Measurements from ENCODE around the gene CDC42BPA. TPM values are rescaled to one million over a fixed set of nuclear protein-coding genes. Genes with fewer than 3 reads are reported as not detected.

CDC42BPA gene
- total RNA-seq, 1 experiment from 2014 or later, result 25.2 TPM

DNA sequence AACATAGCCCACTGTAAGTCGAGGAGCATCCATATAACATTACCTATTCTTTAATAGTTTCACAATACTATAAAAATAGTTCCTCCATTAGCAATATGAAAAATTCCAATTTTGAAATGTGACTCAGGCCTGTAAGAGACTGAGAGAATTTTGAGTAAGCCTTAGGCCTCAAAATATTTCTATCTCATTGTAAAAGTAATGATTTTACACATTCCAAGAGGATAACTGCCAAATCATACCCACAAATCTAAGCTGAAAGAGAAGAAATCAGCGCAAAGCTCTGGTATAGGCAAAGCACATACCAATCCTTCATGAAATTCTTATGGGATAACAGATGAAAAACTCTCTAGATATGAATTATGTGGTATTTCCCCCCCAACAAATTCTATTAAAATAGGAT, 144.1 kb downstream of the CDC42BPA start:
- Mint-ChIP-seq H3K27ac (no peak overlapping the region), H3K4me1 (no peaks in the 10 kb centered on the region), H3K9me3 (peaks cover 3% of the 10 kb centered on the region; the same call in 1 of the 2 replicates), H3K27me3 (ENCODE audit: low read depth) (no peaks in the 10 kb centered on the region), H3K36me3 (peaks cover 3% of the 10 kb centered on the region; the same call in 1 of the 2 replicates), H3K4me3 (no peak overlapping the region)
- TF ChIP-seq, protein P1, sequence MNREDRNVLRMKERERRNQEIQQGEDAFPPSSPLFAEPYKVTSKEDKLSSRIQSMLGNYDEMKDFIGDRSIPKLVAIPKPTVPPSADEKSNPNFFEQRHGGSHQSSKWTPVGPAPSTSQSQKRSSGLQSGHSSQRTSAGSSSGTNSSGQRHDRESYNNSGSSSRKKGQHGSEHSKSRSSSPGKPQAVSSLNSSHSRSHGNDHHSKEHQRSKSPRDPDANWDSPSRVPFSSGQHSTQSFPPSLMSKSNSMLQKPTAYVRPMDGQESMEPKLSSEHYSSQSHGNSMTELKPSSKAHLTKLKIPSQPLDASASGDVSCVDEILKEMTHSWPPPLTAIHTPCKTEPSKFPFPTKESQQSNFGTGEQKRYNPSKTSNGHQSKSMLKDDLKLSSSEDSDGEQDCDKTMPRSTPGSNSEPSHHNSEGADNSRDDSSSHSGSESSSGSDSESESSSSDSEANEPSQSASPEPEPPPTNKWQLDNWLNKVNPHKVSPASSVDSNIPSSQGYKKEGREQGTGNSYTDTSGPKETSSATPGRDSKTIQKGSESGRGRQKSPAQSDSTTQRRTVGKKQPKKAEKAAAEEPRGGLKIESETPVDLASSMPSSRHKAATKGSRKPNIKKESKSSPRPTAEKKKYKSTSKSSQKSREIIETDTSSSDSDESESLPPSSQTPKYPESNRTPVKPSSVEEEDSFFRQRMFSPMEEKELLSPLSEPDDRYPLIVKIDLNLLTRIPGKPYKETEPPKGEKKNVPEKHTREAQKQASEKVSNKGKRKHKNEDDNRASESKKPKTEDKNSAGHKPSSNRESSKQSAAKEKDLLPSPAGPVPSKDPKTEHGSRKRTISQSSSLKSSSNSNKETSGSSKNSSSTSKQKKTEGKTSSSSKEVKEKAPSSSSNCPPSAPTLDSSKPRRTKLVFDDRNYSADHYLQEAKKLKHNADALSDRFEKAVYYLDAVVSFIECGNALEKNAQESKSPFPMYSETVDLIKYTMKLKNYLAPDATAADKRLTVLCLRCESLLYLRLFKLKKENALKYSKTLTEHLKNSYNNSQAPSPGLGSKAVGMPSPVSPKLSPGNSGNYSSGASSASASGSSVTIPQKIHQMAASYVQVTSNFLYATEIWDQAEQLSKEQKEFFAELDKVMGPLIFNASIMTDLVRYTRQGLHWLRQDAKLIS (CRISPR knock-in tag; IDR thresholded peaks at IDR 0.05; ENCODE audit: borderline replicate concordance), result no peak
- TF ChIP-seq, protein P2, sequence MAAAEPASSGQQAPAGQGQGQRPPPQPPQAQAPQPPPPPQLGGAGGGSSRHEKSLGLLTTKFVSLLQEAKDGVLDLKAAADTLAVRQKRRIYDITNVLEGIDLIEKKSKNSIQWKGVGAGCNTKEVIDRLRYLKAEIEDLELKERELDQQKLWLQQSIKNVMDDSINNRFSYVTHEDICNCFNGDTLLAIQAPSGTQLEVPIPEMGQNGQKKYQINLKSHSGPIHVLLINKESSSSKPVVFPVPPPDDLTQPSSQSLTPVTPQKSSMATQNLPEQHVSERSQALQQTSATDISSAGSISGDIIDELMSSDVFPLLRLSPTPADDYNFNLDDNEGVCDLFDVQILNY (CRISPR knock-in tag; IDR thresholded peaks at IDR 0.05), result no peak
- TF ChIP-seq NR3C1 (CRISPR knock-in tag; conservative IDR thresholded peaks at IDR 0.05; ENCODE audit: low read depth) (no peak), ETV6 (CRISPR knock-in tag; IDR thresholded peaks at IDR 0.05) (no peak), KAT7 (CRISPR knock-in tag; IDR thresholded peaks at IDR 0.05; ENCODE audit: borderline replicate concordance) (no peak), SMAD3 (CRISPR knock-in tag; IDR thresholded peaks at IDR 0.05; ENCODE audit: borderline replicate concordance) (no peak), ZNF263 (CRISPR knock-in tag; IDR thresholded peaks at IDR 0.05; ENCODE audit: low read depth) (no peak), ZNF423 (CRISPR knock-in tag; IDR thresholded peaks at IDR 0.05) (no peak)
- TF ChIP-seq, protein P3, sequence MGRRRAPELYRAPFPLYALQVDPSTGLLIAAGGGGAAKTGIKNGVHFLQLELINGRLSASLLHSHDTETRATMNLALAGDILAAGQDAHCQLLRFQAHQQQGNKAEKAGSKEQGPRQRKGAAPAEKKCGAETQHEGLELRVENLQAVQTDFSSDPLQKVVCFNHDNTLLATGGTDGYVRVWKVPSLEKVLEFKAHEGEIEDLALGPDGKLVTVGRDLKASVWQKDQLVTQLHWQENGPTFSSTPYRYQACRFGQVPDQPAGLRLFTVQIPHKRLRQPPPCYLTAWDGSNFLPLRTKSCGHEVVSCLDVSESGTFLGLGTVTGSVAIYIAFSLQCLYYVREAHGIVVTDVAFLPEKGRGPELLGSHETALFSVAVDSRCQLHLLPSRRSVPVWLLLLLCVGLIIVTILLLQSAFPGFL (CRISPR knock-in tag; IDR thresholded peaks at IDR 0.05; ENCODE audit: borderline replicate concordance), result no peak
- TF ChIP-seq, protein P4, sequence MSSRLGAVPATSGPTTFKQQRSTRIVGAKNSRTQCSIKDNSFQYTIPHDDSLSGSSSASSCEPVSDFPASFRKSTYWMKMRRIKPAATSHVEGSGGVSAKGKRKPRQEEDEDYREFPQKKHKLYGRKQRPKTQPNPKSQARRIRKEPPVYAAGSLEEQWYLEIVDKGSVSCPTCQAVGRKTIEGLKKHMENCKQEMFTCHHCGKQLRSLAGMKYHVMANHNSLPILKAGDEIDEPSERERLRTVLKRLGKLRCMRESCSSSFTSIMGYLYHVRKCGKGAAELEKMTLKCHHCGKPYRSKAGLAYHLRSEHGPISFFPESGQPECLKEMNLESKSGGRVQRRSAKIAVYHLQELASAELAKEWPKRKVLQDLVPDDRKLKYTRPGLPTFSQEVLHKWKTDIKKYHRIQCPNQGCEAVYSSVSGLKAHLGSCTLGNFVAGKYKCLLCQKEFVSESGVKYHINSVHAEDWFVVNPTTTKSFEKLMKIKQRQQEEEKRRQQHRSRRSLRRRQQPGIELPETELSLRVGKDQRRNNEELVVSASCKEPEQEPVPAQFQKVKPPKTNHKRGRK (CRISPR knock-in tag; IDR thresholded peaks at IDR 0.05; ENCODE audit: borderline replicate concordance), result no peak
- TF ChIP-seq, protein P5, sequence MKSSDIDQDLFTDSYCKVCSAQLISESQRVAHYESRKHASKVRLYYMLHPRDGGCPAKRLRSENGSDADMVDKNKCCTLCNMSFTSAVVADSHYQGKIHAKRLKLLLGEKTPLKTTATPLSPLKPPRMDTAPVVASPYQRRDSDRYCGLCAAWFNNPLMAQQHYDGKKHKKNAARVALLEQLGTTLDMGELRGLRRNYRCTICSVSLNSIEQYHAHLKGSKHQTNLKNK (CRISPR knock-in tag; IDR thresholded peaks at IDR 0.05), result no peak
- POLR2A ChIA-PET, result no interaction called here
- CTCF ChIA-PET, result no interaction called here
- ATAC-seq (no peak), DNase-seq (ENCODE audit: low spot score) (no peak)

DNA sequence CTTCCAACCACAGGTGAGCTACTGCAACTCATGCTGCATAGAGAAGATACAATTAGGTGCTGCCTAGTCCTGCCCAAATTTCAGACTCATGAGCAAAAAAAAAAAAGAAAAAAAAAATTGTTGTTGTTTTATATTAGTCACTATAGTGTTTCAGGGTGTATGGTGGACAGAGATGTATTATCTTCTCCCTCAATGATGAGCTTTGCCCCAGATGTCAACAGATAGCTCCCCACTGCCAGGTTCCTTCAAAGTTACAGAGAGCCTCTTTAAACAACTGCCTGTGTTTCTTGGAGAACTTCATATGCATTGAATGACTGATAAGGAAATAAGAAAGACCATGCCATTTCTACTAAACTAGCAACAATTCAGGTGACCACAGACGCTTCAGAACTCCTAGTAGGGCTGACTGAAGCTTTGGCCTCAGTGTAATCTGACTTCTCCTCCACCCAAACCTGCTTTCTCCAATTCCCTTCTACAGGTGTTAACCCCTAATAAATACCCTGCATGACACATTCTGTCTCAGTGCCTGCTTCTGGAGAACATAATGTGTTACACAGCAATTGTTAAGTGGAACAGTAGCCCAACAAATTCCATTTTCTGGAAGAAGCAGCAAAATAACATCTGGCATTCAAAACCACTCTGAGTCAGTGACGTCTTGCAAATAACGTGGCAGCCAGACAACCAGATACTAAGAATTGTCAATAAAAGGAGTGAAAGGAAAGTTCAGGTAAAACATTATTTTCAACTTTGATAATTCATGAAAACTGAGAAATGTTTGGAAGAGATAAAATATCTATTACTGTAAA, 147.7 kb downstream of the CDC42BPA start:
- POLR2A ChIA-PET, result no interaction called here
- peak overlapping the region; percentile 12; the same call in 1 of the 2 replicates for H3K27ac Mint-ChIP-seq
- no peak for TF ChIP-seq SMAD3 (CRISPR knock-in tag; IDR thresholded peaks at IDR 0.05; ENCODE audit: borderline replicate concordance)
- TF ChIP-seq, protein P6, sequence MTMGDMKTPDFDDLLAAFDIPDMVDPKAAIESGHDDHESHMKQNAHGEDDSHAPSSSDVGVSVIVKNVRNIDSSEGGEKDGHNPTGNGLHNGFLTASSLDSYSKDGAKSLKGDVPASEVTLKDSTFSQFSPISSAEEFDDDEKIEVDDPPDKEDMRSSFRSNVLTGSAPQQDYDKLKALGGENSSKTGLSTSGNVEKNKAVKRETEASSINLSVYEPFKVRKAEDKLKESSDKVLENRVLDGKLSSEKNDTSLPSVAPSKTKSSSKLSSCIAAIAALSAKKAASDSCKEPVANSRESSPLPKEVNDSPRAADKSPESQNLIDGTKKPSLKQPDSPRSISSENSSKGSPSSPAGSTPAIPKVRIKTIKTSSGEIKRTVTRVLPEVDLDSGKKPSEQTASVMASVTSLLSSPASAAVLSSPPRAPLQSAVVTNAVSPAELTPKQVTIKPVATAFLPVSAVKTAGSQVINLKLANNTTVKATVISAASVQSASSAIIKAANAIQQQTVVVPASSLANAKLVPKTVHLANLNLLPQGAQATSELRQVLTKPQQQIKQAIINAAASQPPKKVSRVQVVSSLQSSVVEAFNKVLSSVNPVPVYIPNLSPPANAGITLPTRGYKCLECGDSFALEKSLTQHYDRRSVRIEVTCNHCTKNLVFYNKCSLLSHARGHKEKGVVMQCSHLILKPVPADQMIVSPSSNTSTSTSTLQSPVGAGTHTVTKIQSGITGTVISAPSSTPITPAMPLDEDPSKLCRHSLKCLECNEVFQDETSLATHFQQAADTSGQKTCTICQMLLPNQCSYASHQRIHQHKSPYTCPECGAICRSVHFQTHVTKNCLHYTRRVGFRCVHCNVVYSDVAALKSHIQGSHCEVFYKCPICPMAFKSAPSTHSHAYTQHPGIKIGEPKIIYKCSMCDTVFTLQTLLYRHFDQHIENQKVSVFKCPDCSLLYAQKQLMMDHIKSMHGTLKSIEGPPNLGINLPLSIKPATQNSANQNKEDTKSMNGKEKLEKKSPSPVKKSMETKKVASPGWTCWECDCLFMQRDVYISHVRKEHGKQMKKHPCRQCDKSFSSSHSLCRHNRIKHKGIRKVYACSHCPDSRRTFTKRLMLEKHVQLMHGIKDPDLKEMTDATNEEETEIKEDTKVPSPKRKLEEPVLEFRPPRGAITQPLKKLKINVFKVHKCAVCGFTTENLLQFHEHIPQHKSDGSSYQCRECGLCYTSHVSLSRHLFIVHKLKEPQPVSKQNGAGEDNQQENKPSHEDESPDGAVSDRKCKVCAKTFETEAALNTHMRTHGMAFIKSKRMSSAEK (CRISPR knock-in tag; IDR thresholded peaks at IDR 0.05; ENCODE audit: borderline replicate concordance), result no peak
- TF ChIP-seq, protein P7, sequence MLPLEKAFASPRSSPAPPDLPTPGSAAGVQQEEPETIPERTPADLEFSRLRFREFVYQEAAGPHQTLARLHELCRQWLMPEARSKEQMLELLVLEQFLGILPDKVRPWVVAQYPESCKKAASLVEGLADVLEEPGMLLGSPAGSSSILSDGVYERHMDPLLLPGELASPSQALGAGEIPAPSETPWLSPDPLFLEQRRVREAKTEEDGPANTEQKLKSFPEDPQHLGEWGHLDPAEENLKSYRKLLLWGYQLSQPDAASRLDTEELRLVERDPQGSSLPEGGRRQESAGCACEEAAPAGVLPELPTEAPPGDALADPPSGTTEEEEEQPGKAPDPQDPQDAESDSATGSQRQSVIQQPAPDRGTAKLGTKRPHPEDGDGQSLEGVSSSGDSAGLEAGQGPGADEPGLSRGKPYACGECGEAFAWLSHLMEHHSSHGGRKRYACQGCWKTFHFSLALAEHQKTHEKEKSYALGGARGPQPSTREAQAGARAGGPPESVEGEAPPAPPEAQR (CRISPR knock-in tag; IDR thresholded peaks at IDR 0.05), result no peak
- TF ChIP-seq, protein P8, sequence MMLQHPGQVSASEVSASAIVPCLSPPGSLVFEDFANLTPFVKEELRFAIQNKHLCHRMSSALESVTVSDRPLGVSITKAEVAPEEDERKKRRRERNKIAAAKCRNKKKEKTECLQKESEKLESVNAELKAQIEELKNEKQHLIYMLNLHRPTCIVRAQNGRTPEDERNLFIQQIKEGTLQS (CRISPR knock-in tag; conservative IDR thresholded peaks at IDR 0.05), result no peak
- TF ChIP-seq, protein P3 (CRISPR knock-in tag; IDR thresholded peaks at IDR 0.05; ENCODE audit: borderline replicate concordance), result no peak
- no peak for TF ChIP-seq MYBL2 (CRISPR knock-in tag; IDR thresholded peaks at IDR 0.05)
- H3K36me3 Mint-ChIP-seq, result no peaks in the 10 kb centered on the region
- CTCF ChIA-PET, result no interaction called here
- H3K27me3 Mint-ChIP-seq (ENCODE audit: low read depth), result no peaks in the 10 kb centered on the region
- H3K4me3 Mint-ChIP-seq, result no peak overlapping the region
- ATAC-seq (no peak), DNase-seq (ENCODE audit: low spot score) (no peak)
- peaks cover 15% of the 10 kb centered on the region for H3K4me1 Mint-ChIP-seq
- no peaks in the 10 kb centered on the region for H3K9me3 Mint-ChIP-seq
